OCI-LY1 (cell line): ENCODE data around the gene NAPEPLD.

Source experiments
- EZH2 ChIP-seq: fragments of 200-600 bp; sonication (generic), shearing (Covaris generic); IDR thresholded peaks from 2 replicates; pipeline ENCODE4 v1.8.0; 2017; ENCODE audit warnings: borderline replicate concordance, mixed run types, mild to moderate bottlenecking, antibody characterized with exemption, low read length, moderate library complexity, mixed read lengths
- TF ChIP-seq, protein P1 (sequence below): fragments of 200-600 bp; sonication (generic), shearing (Covaris generic); IDR thresholded peaks from 2 replicates; pipeline ENCODE4 v1.5.1; 2017; ENCODE audit warnings: mild to moderate bottlenecking, antibody characterized with exemption, low read length, moderate library complexity, mixed read lengths

DNA sequence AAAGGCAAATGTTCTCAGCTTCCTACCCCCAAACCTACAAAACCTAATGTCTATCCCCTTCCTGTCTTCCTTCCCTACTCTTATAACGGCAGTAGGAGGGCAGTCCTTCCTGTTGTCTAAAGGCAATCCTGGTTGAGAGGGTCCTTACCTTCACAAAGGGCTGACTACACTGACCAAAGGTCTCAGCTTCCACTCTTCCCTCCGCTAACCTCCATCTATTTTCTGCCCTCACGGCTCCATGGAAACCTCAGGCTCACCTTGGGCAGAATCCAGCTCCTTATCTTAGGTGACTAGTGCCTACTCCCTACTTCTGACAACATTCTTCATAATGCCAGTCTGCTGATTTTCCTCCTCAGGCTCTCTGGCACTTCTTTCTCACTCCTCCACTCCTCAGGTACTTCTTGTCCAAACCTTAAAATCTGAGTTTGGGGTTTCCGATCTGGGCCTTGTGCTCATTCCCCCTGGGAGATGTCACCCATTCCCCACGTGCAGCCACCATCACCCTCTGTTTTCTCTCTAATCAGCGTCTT is 74.8 kb downstream of the NAPEPLD start:
- TF ChIP-seq, protein P1, sequence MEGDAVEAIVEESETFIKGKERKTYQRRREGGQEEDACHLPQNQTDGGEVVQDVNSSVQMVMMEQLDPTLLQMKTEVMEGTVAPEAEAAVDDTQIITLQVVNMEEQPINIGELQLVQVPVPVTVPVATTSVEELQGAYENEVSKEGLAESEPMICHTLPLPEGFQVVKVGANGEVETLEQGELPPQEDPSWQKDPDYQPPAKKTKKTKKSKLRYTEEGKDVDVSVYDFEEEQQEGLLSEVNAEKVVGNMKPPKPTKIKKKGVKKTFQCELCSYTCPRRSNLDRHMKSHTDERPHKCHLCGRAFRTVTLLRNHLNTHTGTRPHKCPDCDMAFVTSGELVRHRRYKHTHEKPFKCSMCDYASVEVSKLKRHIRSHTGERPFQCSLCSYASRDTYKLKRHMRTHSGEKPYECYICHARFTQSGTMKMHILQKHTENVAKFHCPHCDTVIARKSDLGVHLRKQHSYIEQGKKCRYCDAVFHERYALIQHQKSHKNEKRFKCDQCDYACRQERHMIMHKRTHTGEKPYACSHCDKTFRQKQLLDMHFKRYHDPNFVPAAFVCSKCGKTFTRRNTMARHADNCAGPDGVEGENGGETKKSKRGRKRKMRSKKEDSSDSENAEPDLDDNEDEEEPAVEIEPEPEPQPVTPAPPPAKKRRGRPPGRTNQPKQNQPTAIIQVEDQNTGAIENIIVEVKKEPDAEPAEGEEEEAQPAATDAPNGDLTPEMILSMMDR = no peak
- TF ChIP-seq EZH2 = no peak
